Measurements from ENCODE around the gene CDC14B. TPM values are rescaled to one million over a fixed set of nuclear protein-coding genes. Genes with fewer than 3 reads are reported as not detected.

CDC14B gene
- total and polyA plus RNA-seq, 2 donors (not counting 1 experiment from before 2014, with no cell fraction given): 2.8 to 8.5 TPM

GRCh38 chr9:96496368-96497116 is 123.1 kb downstream of the CDC14B start:
- Histone ChIP-seq H3K4me1 (ENCODE audit: control insufficient read depth in 2 of 2, insufficient read depth in 2 of 2, low read length in 2 of 2) (no peaks in the 10 kb centered on the region), H3K4me2 (replicated peaks; ENCODE audit: low read depth, low read length, poor library complexity, severe bottlenecking) (no peak overlapping the region), H3K36me3 (replicated peaks in 1 of 2; ENCODE audit: control extremely low read depth in 1 of 2, control insufficient read depth in 1 of 2, extremely low read depth in 1 of 2, insufficient read depth in 2 of 2, low read length in 1 of 2) (no peaks in the 10 kb centered on the region), H4K20me1 (ENCODE audit: control insufficient read depth, insufficient read depth, low read length, poor library complexity, severe bottlenecking) (no peaks in the 10 kb centered on the region), H3K27me3 (replicated peaks in 1 of 4; ENCODE audit: control extremely low read depth in 1 of 4, control insufficient read depth in 3 of 4, insufficient read depth in 4 of 4, low read length in 3 of 4) (no peaks in the 10 kb centered on the region), H3K4me3 (ENCODE audit: control extremely low read depth in 1 of 5, extremely low read depth in 1 of 5, insufficient read depth in 1 of 5, low read depth in 2 of 5, low read length in 4 of 5) (no peak overlapping the region), H2AFZ (ENCODE audit: insufficient read depth, low read depth, low read length, poor library complexity, severe bottlenecking) (no peak overlapping the region), H3K9me3 (ENCODE audit: control extremely low read depth in 1 of 3, control insufficient read depth in 2 of 3, insufficient read depth in 1 of 3, low read length in 2 of 3) (no peaks in the 10 kb centered on the region), H3K9ac (ENCODE audit: low read length) (no peak overlapping the region), H3K79me2 (ENCODE audit: control insufficient read depth, insufficient read depth, low read length) (no peaks in the 10 kb centered on the region), H3K27ac (ENCODE audit: low read length in 2 of 2) (no peak overlapping the region)
- H3K27ac Mint-ChIP-seq: no peak overlapping the region
- TF ChIP-seq EZH2 (IDR thresholded peaks at IDR 0.05; ENCODE audit: borderline replicate concordance, insufficient read depth, low read depth, low read length, poor library complexity, severe bottlenecking): no peak
- TF ChIP-seq, protein P1, sequence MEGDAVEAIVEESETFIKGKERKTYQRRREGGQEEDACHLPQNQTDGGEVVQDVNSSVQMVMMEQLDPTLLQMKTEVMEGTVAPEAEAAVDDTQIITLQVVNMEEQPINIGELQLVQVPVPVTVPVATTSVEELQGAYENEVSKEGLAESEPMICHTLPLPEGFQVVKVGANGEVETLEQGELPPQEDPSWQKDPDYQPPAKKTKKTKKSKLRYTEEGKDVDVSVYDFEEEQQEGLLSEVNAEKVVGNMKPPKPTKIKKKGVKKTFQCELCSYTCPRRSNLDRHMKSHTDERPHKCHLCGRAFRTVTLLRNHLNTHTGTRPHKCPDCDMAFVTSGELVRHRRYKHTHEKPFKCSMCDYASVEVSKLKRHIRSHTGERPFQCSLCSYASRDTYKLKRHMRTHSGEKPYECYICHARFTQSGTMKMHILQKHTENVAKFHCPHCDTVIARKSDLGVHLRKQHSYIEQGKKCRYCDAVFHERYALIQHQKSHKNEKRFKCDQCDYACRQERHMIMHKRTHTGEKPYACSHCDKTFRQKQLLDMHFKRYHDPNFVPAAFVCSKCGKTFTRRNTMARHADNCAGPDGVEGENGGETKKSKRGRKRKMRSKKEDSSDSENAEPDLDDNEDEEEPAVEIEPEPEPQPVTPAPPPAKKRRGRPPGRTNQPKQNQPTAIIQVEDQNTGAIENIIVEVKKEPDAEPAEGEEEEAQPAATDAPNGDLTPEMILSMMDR (IDR thresholded peaks at IDR 0.05): no peak
- no peaks in the 10 kb centered on the region for H3K4me1 Mint-ChIP-seq
- H3K9me3 Mint-ChIP-seq (ENCODE audit: insufficient read depth): no peaks in the 10 kb centered on the region
- WGBS (ENCODE audit: insufficient coverage): 97% methylated on average over 53 of the region's 55 CpGs
- ChIA-PET CTCF (no interaction called here), POLR2A (no interaction called here)
- H3K27me3 Mint-ChIP-seq: no peaks in the 10 kb centered on the region
- intact Hi-C loops (cut with micrococcal nuclease): no loop called here
- H3K4me3 Mint-ChIP-seq: no peak overlapping the region
- no peak for DNase-seq
- ATAC-seq (ENCODE audit: low read depth): no peak

GRCh38 chr9:96495341-96495740 is 124.3 kb downstream of the CDC14B start:
- no peaks in the 10 kb centered on the region for H3K27me3 Mint-ChIP-seq
- H2AFZ ChIP-seq (ENCODE audit: insufficient read depth, low read depth, low read length, poor library complexity, severe bottlenecking): no peak overlapping the region
- H3K4me1 ChIP-seq (ENCODE audit: control insufficient read depth in 2 of 2, insufficient read depth in 2 of 2, low read length in 2 of 2): no peaks in the 10 kb centered on the region
- peaks cover 0 to 4% of the 10 kb centered on the region in 2 experiments for H3K36me3 ChIP-seq (replicated peaks in 1 of 2; ENCODE audit: control extremely low read depth in 1 of 2, control insufficient read depth in 1 of 2, extremely low read depth in 1 of 2, insufficient read depth in 2 of 2, low read length in 1 of 2)
- H3K9me3 ChIP-seq (ENCODE audit: control extremely low read depth in 1 of 3, control insufficient read depth in 2 of 3, insufficient read depth in 1 of 3, low read length in 2 of 3): no peaks in the 10 kb centered on the region
- H3K27me3 ChIP-seq (replicated peaks in 1 of 4; ENCODE audit: control extremely low read depth in 1 of 4, control insufficient read depth in 3 of 4, insufficient read depth in 4 of 4, low read length in 3 of 4): no peaks in the 10 kb centered on the region
- ATAC-seq (ENCODE audit: low read depth): no peak
- DNase-seq: no peak
- CTCF ChIA-PET: no interaction called here
- TF ChIP-seq, protein P1 (IDR thresholded peaks at IDR 0.05): no peak
- no peak for TF ChIP-seq EZH2 (IDR thresholded peaks at IDR 0.05; ENCODE audit: borderline replicate concordance, insufficient read depth, low read depth, low read length, poor library complexity, severe bottlenecking)
- no peaks in the 10 kb centered on the region for H4K20me1 ChIP-seq (ENCODE audit: control insufficient read depth, insufficient read depth, low read length, poor library complexity, severe bottlenecking)
- H3K27ac ChIP-seq (ENCODE audit: low read length in 2 of 2): no peak overlapping the region
- H3K27ac Mint-ChIP-seq: no peak overlapping the region
- no peak overlapping the region for H3K4me3 Mint-ChIP-seq
- no peak overlapping the region for H3K9ac ChIP-seq (ENCODE audit: low read length)
- no peaks in the 10 kb centered on the region for H3K4me1 Mint-ChIP-seq
- POLR2A ChIA-PET: no interaction called here
- H3K79me2 ChIP-seq (ENCODE audit: control insufficient read depth, insufficient read depth, low read length): no peaks in the 10 kb centered on the region
- H3K4me2 ChIP-seq (replicated peaks; ENCODE audit: low read depth, low read length, poor library complexity, severe bottlenecking): no peak overlapping the region
- intact Hi-C loops (cut with micrococcal nuclease): no loop called here
- H3K9me3 Mint-ChIP-seq (ENCODE audit: insufficient read depth): no peaks in the 10 kb centered on the region
- 89% methylated on average over 10 of the region's 11 CpGs for WGBS (ENCODE audit: insufficient coverage)
- no peak overlapping the region for H3K4me3 ChIP-seq (ENCODE audit: control extremely low read depth in 1 of 5, extremely low read depth in 1 of 5, insufficient read depth in 1 of 5, low read depth in 2 of 5, low read length in 4 of 5)

Data from B cell (primary cell).